NCI-H446 treated with DMSO at 0.1 percent for 48 hours (cell line): Measurements from ENCODE around the gene C2orf72.
"Not testable (repeated sequence)": the region's sequence is repeated elsewhere in the genome, so short reads cannot be mapped to it uniquely, and the experiment has no call there.

ENCODE experiments used
- DNase-seq: peaks from one replicate; lab custom pipeline; 2025; lab: John Stamatoyannopoulos, UW

The C2orf72 gene

DNA sequence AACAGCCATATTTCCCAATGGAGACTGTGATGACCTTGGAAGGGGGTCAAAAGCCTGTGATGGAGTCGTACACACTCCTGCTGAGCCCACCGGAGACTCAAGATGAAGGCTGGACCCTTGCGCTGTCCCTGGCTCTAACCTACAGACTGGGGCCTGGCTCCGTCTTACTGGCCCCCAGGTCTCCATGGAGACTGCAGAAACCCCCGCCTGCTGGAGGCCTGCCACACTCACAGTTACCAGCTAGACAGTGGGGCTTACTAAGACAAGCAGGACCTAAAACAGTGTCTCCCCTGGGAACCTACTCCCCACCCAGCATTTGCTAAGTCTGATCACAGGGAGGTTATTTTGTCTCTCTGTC is 9.6 kb downstream of the C2orf72 start:
- DNase-seq: no peak

DNA sequence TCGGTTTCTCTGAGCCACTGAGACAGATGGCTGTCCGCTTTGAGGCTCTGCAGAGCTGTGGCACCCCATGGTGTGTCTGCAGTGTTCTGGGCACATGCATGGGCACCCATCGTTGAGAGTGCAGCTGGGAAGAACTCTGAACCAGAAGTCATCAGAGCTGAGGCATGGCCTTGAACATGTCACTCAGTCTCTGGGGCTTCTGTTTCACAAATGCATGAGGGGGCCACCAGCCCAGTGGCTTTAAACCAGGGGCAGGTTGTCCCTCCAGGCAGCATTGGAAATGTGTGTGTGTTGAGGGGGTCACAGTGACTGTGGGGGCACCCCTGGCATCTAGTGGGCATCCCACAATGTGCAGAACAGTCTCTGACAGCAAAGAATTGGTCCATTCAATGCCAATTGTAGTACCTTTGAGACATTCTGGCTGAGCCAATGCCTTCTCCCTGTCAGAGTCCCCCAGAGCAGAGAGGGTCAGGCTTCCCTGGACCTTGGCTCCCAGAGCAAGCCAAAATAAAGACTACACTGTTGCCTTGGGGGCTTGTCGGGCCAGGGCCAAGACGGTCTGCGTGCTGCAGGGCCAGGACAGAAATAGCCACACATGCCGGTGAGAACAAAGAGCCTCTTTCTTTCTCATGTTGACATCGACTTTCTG is 10.1 kb downstream of the C2orf72 start:
- DNase-seq: no peak

DNA sequence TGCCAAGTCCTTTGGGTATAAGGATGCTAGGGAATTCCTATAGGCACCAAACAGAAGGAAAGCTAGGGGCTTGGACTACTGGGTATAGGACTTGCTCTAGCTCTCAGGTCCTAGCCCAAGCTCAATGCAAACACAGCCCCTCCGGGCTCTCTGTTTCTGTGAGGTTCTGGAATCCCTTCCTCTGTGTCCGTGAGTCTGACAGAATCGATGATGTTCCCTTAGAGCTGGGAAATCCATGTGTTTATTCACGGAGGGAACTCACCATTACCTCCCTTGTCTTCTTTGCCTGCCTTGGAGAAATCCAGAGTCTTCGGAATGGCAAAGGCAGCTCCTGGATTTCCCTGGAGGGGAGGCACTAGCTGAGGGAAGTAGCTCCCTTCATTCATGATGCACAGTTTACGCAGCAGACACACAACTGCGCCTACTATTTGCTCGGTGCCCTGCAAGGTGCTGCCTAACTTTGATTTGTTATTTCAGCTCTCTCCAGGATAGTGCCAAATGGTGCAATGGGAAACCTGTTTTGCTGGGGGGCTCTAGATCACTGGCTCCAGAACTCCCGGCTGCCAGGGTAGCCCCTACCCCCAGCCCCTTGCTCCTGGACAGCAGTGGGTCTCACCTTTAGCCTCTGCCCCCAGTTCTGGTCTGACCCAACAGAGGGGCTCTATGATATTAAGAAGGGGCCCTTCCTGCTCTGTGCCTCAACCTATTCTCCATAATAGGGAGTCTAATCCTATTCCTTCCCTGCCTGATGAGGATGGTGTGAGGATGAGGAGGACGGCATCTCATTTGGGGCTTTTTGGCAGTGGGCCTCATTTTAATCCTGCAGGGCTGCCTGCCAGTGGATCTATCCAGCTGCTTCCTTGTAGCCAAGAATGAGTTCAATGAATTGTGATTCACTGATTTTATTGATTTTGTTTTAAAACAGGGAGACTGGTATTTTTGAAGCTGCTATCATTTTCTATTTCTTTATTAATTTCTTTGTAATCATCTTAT is 10.9 kb downstream of the C2orf72 start:
- DNase-seq: no peak

DNA sequence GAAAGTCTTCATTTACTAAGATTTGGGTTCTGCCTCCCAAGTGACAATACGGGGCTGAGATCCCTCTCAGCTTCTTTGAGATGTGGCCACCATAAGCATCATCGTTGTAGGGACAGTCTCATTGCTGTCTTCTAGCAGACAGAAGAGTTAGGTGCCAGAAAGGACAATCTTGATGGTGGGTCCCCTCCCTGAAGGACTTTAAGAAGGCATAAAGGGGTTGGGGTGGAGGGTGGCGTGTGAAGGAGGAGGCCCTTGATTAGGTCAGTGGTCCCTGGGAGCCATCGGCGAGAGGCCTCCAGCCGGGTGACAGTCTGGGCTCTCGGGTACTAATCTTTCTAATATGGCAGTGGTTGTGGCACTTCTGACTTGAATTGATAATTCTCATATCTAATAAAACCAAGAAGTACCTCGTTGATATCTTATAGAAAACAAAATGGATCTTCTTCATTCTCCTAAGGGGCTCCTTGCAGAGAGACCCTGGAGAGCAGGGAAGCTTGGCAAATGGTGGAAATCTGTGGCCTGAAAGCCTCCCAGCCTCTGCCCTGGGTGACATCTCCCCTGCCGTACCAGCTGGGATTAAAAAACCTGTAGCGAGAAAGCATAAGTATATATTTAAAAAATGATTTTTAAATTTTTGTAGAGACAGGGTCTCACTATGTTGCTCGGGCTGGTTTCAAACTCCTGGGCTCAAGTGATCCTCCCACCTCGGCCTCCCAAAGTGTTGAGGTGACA is 12.1 kb downstream of the C2orf72 start:
- DNase-seq: no peak

DNA sequence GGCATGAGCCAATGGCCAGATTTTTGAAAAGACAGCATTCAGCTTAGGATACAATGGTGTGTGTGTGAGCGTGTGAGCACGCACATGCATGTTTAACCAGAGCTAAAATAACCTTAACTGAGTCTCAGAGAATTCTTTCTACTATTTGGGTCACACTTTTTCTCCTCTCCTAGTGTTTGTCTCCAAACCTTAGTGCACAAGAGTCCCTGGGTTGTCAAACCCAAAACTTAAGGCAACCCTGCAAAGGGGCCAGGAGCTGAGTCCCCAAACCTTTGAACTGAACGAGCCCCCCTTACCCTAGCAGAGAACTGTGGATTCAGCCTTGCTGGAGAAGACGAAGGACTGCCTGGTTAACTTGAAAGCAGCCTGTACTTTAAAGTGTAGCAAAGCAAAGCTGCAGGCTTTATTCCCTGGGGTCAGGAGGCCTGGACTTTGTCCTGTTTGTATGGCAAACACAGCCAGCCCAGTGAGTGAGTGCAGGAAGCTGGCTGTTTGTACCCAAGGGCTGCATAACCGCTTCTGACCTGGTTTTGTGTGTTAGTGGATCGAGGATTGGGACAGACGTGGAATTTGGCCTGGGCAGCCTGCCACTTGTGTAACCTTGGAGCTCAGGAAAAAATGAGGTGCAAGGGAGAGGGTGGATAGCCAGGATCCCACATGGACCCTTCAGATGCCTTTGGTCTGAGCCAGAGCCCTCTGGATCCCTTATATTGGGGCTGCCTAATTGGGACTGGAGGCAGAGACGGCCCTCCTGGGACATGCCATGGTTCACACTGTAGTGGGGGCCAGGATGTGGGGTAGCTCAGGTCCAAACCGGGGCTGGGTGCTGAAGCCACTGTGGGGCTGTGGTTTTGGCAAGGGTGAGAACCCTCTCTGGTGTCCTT is 12.9 kb downstream of the C2orf72 start:
- no peak for DNase-seq

DNA sequence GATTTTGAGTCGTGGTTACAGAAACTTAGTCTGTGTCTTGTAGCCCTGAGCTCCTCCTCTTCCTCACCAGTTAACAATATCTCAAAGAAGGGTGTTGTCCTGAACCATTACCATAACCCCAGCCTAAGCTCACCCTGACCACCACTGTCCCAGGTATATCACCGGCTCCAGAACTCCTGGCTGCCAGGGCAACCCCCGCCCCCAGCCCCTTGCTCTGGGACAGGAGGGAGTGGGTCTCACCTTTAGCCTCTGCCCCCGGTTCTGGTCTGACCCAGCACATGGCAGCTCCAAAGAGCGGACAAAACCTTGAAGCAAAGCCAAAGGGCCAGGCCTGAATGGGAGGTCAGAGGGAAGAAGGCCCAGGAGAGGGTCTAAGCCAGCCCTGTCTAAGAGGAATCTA is 13.8 kb downstream of the C2orf72 start:
- DNase-seq: no peak

DNA sequence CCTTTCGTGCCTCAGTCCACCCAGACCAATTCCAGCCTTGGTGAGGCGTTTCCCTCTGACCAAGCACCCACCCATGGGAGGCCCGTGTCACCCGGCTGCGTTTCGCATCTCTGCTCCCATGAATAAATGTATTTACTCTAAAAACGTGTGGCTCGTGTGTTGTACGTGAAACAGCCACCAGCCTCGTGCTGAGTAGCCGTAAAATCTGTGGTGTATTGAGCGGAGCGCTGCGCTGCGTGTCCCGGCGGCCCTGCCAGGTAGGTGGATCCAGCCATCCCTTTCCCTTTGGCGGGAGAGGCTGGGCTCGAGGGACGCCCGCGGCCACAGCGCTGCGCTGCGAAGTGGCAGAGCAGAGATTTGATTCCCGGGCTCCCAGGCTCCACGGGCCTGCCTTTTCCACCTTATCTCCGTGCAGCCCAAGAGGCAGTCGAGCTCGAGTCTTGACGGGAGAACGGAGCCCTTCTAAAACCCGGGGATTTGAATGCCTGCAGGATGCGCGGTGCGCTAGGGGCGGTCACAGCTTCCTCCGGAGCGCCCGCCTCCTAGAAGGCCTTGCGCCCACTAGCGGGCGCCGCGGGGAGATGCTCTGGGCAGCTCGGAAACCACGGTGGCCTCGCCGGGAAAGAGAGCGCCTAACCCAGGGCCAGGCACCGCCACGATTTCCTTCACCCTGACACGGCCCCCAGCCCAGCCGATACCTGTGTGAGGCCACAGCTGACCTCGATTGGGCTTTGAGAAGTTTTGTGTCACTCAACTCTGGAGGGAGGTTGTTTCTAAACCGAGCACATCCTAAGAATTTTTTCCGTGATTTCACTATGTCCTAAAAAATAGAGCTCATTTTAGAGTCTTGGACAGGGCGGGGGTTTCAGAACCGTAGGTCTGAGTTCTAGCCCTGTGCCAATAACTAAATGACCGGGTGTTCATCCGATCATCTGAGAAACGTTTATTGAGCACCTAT is 15.4 kb downstream of the C2orf72 start:
- peak; percentile 46 for DNase-seq

DNA sequence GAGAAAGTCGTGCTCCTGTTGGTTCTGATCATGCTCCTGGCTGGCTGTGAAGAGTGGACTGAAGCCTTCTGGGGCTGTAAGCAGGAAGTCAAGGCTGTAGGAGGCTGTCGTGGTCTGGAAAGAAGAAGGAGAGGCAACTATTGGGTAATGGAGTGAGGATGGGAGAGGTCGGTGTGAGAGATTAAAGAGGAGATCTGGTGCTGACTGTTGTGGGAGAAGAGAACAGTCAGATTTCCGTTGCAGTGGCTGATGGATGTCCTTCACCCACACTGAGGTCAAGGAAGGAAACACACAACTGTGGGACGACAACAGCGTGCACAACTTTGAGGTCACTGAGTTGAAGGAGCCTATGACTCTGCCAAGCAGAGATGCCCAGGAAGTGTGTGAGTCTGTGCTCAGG is 16.5 kb downstream of the C2orf72 start:
- DNase-seq: no peak

DNA sequence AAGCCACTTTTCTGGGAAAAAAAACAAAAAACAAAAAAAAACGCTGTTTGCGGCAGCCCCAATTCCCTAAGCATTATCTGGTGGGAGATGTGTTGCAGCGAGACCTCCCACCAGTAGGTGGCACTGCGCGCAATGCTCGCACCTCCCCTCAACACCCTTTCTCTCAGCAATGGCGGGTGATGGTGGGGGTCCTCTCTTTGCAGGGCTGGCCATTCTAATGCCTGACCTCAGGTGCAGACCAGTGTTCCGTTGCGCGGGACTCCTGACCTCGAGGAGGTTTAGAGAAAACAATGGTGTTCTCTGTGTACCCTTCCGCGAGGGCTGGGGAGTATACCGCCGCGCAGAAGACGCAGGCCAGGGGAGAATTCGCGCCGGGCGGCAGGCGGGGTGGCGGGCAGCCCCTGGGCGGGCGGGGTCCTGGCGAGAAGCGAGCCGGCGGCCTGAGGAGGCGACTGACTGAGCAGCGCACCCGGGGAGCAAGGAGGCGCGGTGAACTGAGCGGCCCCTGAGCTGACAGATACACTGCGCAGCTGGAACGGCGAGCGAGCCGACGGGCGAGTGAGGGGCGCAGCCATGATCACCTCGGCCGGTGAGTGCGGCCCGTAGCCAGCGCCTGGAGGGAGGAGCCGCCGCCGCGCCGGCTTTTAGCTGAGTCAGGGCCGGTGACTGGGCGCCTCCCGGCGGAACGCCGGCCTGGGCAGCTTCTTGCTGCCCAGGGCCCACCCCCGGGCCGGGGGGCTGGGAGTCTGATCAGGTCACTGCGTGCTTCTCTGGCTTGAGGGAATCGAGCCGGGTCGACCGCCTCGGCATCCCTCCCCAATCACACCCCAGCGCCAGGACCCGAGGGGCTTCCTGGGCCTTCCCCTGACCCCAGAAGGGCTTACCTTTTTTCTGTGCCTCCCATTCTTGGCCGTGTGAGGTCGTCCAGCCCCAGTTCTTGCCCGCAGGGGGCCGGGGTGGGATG is 19.4 kb downstream of the C2orf72 start, which contains the start of gene PSMD1:
PSMD1 (plus strand) TSS at position 415 of the 964 bp plus-strand sequence; CDS start at position 574, 159 bp downstream.
- peak; percentile 76 for DNase-seq

DNA sequence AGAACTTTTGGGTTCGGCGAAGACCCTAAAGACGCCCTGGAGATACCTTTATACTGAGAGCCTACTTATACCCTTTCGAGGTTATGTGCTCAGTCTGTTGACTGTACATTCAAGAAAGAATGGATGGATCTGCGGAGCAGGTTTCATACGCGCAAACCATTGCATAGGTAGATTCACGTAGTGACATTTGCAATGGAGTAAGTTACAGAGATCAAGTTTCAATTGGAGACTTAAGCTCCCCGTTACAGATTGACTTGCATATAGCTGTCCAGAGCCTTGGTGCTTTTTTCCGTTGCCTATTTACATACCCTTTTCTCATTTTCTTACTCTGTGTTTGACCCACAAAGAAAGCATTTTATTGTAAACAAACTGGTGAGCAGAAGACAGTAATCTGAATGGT is 20.3 kb downstream of the C2orf72 start:
- no peak for DNase-seq

DNA sequence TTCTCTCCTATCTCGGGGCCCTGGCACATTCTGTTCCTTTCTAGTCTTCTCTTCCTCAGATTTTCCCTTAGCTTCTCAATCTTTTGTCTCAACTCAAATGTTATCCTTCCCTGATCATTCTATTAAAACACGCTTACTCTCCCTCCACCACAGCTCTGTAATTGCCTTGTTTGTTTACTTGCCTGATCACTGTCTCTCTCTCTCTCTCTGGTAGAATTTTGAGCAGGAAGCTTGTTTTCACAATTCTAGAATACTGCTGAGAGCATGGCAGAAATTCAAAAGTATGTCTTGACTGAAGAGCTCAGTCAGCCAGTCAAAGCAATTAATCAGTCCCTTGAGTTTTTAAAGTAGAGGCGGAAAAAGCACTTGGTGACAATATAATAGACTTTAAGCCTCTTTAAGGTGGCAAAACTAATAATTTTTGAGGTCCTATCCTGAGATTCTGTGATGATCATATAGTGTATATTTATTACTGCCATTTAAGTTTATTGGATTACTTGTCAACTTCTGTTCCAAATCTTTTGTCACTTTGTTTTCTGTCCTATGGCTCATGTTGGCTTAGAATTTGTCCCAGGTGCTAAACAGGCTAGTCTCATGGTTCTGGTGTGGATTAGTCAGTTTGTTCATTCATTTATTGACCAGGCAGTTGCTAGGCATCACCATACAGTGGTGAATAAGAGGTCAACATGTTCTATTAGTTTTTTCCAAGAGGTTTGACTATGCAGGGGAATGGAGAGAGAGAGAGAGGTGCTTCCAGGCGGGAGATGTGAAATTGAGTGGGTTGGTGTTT is 21.6 kb downstream of the C2orf72 start:
- no peak for DNase-seq

DNA sequence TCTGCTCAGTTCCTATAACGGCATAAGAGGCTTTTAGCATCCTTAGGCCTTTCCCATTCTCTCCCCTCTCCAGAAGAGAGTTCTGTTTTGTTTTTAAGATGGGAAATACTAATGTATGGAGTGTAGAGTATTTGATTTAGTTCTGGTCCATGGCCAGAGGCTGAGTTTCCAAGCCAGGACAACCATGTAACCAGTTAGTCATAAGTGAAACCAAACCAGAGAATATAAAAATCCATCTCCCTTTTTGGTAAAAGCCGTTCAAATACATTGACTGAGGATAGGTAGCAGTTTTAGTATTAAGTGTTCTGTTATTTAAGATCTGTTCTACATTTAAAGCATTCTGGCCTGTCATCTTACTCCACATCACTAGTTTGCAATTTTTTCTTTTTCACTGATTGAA is 22.4 kb downstream of the C2orf72 start:
- DNase-seq: no peak

DNA sequence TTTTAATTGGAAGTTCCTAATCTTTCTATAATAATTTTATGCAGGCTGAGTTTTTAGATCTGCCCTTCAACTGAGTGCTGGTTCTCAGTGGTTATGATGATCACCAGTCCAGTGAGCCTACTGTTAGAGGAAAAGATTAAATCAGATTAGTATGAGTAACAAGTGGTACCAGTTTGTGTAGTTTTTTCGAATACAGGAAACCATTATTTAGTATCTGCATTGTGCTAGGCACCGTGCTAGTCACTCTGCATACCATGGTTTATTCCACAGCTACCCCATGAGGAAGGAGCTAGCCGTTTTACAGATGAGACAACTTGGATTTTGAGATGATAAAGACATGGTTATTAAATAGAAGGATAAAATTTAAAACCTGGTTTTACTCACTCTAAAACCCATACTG is 25.5 kb downstream of the C2orf72 start:
- no peak for DNase-seq

DNA sequence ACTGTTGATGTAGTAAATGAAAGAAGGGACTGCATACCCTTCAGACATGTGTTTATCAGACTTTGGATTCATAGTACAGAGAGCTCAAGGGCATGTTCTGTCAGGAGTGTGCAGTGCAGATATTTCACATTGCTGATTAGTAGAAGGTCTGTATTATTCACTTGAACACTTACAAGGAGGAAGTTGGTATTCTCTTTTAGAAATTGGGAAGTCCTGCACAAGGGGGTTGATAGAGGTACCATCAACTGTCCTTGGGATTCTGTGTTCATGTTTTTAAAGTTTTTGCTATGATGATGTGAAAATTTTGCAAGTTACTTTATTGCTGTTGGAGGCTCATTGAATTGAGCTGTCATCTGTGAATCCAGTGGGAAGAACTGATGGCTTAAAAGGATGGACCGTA is 26.0 kb downstream of the C2orf72 start:
- no peak for DNase-seq

DNA sequence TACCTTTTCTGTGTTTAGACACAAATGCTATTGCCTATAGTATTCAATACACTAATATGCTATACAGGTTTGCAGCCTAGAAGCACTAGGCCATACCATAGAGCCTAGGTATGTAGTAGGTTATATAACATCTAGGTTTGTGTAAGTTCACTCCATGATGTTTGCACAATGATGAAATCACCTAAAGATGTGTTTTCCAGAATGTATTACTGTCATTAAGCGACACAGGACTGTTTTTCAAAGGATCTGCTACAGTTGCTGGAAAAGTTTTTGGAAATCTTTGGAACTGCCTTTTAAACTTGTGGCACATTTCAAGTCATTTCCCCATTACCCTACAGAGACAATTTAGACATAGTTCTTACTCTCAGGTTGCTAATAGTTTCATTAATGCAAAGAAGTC is 28.6 kb downstream of the C2orf72 start:
- no peak for DNase-seq

DNA sequence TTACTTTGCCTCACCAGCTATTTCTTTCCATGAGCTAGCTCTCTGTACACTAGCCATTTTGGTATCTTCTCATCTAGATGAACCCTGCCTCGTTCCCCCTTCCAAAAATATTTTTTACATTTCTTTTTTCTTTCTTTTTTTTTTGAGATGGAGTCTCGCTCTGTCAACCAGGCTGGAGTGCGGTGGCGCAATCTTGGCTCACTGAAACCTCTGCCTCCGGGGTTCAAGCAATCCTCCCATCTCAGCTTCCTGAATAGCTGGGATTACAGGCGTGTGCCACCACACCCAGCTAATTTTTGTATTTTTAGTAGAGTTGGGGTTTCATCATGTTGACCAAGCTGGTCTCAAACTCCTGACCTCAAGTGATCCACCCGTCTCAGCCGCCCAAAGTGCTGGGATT is 30.2 kb downstream of the C2orf72 start:
- DNase-seq: not testable (repeated sequence)

DNA sequence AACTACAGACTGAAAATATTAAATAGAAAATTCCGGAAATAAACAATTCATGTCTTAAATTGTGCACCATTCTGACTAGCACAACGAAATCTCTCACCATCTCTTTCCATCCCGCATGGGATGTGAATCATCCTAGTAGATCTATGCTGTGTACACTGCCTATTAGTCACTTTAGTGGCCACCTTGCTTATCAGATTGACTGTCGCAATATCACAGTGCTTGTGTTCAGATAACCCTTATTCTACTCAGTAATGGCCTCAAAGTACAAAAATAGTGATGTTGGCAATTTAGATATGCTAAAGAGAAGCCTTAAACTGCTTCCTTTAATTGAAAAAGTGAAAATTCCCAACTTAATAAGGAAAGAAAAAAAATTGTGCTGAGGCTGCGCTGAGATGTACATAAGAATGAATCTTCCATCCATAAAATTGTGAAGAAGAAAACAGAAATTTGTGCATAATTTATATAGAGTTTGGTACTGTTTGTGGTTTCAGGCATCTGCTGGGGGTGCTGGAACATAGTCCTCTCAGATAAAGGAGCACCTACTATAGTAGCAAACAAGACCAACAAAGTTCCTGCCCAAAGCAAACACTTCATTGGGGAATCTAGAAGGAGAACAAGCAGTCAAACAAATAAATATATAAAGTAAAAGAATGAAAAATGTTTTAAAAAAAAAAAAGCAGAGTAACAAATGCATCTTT is 31.4 kb downstream of the C2orf72 start:
- no peak for DNase-seq
